WTC11 (cell line): ENCODE data around the gene EN2. TPM values are rescaled to one million over a fixed set of nuclear protein-coding genes. Genes with fewer than 3 reads are reported as not detected.

ENCODE experiments used
- ATAC-seq: fragments of 200-7000 bp; cut with Tn5 transposase; 2 replicates; pipeline ENCODE4 v1.10.0; 2021; ENCODE audit warnings: mild to moderate bottlenecking, moderate library complexity
- CTCF ChIA-PET: fragments of 300-600 bp; sonication (Branson Sonifier 250); formaldehyde crosslinking; loops from one replicate; lab custom pipeline; 2021; ENCODE audit warnings: antibody characterized with exemption; lab: Charles Lee
- POLR2A ChIA-PET: fragments of 350-600 bp; sonication (Branson Sonifier 250); formaldehyde crosslinking; loops from one replicate; lab custom pipeline; 2021; ENCODE audit warnings: antibody characterized with exemption; lab: Charles Lee
- DNase-seq: peaks from one replicate; pipeline ENCODE4 v3.0.0; 2021; ENCODE audit warnings: low spot score
- H3K27ac Mint-ChIP-seq: 2 replicates; pipeline ENCODE4 v1.8.0; 2021; ENCODE audit warnings: mixed read lengths
- H3K27me3 Mint-ChIP-seq: 2 replicates; pipeline ENCODE4 v1.8.0; 2021; ENCODE audit warnings: low read depth, mild to moderate bottlenecking, moderate library complexity, mixed read lengths
- H3K36me3 Mint-ChIP-seq: 2 replicates; pipeline ENCODE4 v1.8.0; 2021; ENCODE audit warnings: mixed read lengths
- H3K4me1 Mint-ChIP-seq: 2 replicates; pipeline ENCODE4 v1.8.0; 2022; ENCODE audit warnings: mixed read lengths
- H3K4me3 Mint-ChIP-seq: 2 replicates; pipeline ENCODE4 v1.8.0; 2021; ENCODE audit warnings: mild to moderate bottlenecking, moderate library complexity, mixed read lengths
- H3K9me3 Mint-ChIP-seq: 2 replicates; pipeline ENCODE4 v1.8.0; 2021; ENCODE audit warnings: mixed read lengths
- AFF4 ChIP-seq: sonication (generic); formaldehyde crosslinking; IDR thresholded peaks from 2 replicates; pipeline ENCODE4 v1.8.1; 2023; ENCODE audit warnings: mild to moderate bottlenecking, missing genetic modification reagents, borderline replicate concordance
- AR ChIP-seq: fragments of 250-450 bp; sonication (Bioruptor Pico); IDR thresholded peaks from 2 replicates; pipeline ENCODE4 v1.9.0; 2021; ENCODE audit warnings: mild to moderate bottlenecking
- ATF1 ChIP-seq: sonication (generic); formaldehyde crosslinking; IDR thresholded peaks from 2 replicates; pipeline ENCODE4 v1.8.1; 2023; ENCODE audit warnings: mild to moderate bottlenecking, moderate library complexity, missing genetic modification reagents
- EMX1 ChIP-seq: fragments of 250-450 bp; sonication (Bioruptor Pico); IDR thresholded peaks from 2 replicates; pipeline ENCODE4 v1.8.0; 2021; ENCODE audit warnings: mild to moderate bottlenecking
- ESRRA ChIP-seq: sonication (generic); formaldehyde crosslinking; IDR thresholded peaks from 2 replicates; pipeline ENCODE4 v1.8.1; 2022; ENCODE audit warnings: mild to moderate bottlenecking, missing genetic modification reagents, borderline replicate concordance
- ETV6 ChIP-seq: sonication (generic); formaldehyde crosslinking; IDR thresholded peaks from 2 replicates; pipeline ENCODE4 v1.8.1; 2022; ENCODE audit warnings: mild to moderate bottlenecking, missing genetic modification reagents
- HMGA2 ChIP-seq: fragments of 250-450 bp; sonication (Bioruptor Pico); IDR thresholded peaks from 2 replicates; pipeline ENCODE4 v1.4.0; 2021; ENCODE audit warnings: mild to moderate bottlenecking, moderate library complexity
- JAZF1 ChIP-seq: fragments of 250-450 bp; sonication (Bioruptor Pico); IDR thresholded peaks from 2 replicates; pipeline ENCODE4 v1.9.0; 2021; ENCODE audit warnings: moderate library complexity, mild to moderate bottlenecking, inconsistent platforms
- NR2C2 ChIP-seq: sonication (generic); formaldehyde crosslinking; IDR thresholded peaks from 2 replicates; pipeline ENCODE4 v1.8.0; 2022; ENCODE audit warnings: mild to moderate bottlenecking, missing genetic modification reagents
- PREB ChIP-seq: sonication (generic); formaldehyde crosslinking; IDR thresholded peaks from 2 replicates; pipeline ENCODE4 v1.8.1; 2022; ENCODE audit warnings: mild to moderate bottlenecking, missing genetic modification reagents, moderate library complexity, borderline replicate concordance
- PRRX2 ChIP-seq: fragments of 250-450 bp; sonication (Bioruptor Pico); IDR thresholded peaks from 2 replicates; pipeline ENCODE4 v1.8.0; 2021; ENCODE audit warnings: mild to moderate bottlenecking
- RELA ChIP-seq: sonication (generic); formaldehyde crosslinking; IDR thresholded peaks from 2 replicates; pipeline ENCODE4 v1.8.1; 2022; ENCODE audit warnings: missing genetic modification reagents, mild to moderate bottlenecking, borderline replicate concordance
- TEAD1 ChIP-seq: sonication (generic); formaldehyde crosslinking; IDR thresholded peaks from 2 replicates; pipeline ENCODE4 v1.8.0; 2022; ENCODE audit warnings: mild to moderate bottlenecking, missing genetic modification reagents
- TEAD4 ChIP-seq: sonication (generic); formaldehyde crosslinking; IDR thresholded peaks from 2 replicates; pipeline ENCODE4 v1.8.0; 2022; ENCODE audit warnings: mild to moderate bottlenecking, missing genetic modification reagents
- ZNF281 ChIP-seq: sonication (generic); formaldehyde crosslinking; IDR thresholded peaks from 2 replicates; pipeline ENCODE4 v1.8.0; 2023; ENCODE audit warnings: mild to moderate bottlenecking, missing genetic modification reagents
- ZNF396 ChIP-seq: fragments of 250-450 bp; sonication (Bioruptor Pico); IDR thresholded peaks from 2 replicates; pipeline ENCODE4 v1.8.0; 2021; ENCODE audit warnings: mild to moderate bottlenecking, moderate library complexity, borderline replicate concordance
- ZSCAN18 ChIP-seq: fragments of 250-450 bp; sonication (Bioruptor Pico); IDR thresholded peaks from 2 replicates; pipeline ENCODE4 v2.1.2; 2022; ENCODE audit warnings: mild to moderate bottlenecking, moderate library complexity
- total RNA-seq: library from RNA; stranded (reverse); gene quantifications from 3 replicates; pipeline ENCODE4 v1.2.3, GENCODE V29; 2021

Gene EN2
- total RNA-seq, 1 experiment from 2014 or later = not detected

- H3K27me3 Mint-ChIP-seq = peaks cover 5% of the 10 kb centered on the region
- TF ChIP-seq ETV6 (CRISPR knock-in tag) = no peak
- no peak for TF ChIP-seq ATF1 (CRISPR knock-in tag)
- TF ChIP-seq EMX1 (CRISPR knock-in tag) = no peak
- no peak for TF ChIP-seq ZNF396 (CRISPR knock-in tag)
- no peak for TF ChIP-seq NR2C2 (CRISPR knock-in tag)
- TF ChIP-seq ESRRA = no peak
- TF ChIP-seq ZSCAN18 (CRISPR knock-in tag) = no peak
- TF ChIP-seq AR (CRISPR knock-in tag) = no peak
- TF ChIP-seq RELA (CRISPR knock-in tag) = no peak
- TF ChIP-seq AFF4 (CRISPR knock-in tag) = no peak
- TF ChIP-seq ZNF281 (CRISPR knock-in tag) = no peak
- no peak for TF ChIP-seq PREB (CRISPR knock-in tag)
- TF ChIP-seq JAZF1 = no peak
- no peak for TF ChIP-seq TEAD1 (CRISPR knock-in tag)
- TF ChIP-seq TEAD4 = no peak
- TF ChIP-seq HMGA2 (CRISPR knock-in tag) = no peak
- TF ChIP-seq PRRX2 = no peak
- DNase-seq = no peak
- ATAC-seq = no peak
- H3K9me3 Mint-ChIP-seq = peaks cover 9% of the 10 kb centered on the region
- no peaks in the 10 kb centered on the region for H3K36me3 Mint-ChIP-seq
- no peaks in the 10 kb centered on the region for H3K4me1 Mint-ChIP-seq
- H3K27ac Mint-ChIP-seq = no peak overlapping the region
- POLR2A ChIA-PET = no interaction called here
- CTCF ChIA-PET = no interaction called here
- no peak overlapping the region for H3K4me3 Mint-ChIP-seq
Observed at GRCh38 chr7:155431231-155431630, 26.7 kb upstream of the EN2 start.
